IPS-18c (cell line): ENCODE results near the gene TMEM242.
"Not testable (repeated sequence)": the region's sequence is repeated elsewhere in the genome, so short reads cannot be mapped to it uniquely, and the experiment has no call there.

ENCODE experiments used
- H3K4me3 ChIP-seq: 2 replicates; pipeline ENCODE4 v1.7.0; 2013; ENCODE audit warnings: low read depth, mild to moderate bottlenecking, low read length, moderate library complexity; ENCODE audit not compliant: insufficient read depth
- H3K9me3 ChIP-seq: one replicate; pipeline ENCODE4 v1.6.1; 2013; ENCODE audit warnings: mild to moderate bottlenecking, low read length, moderate library complexity; ENCODE audit not compliant: control insufficient read depth, insufficient read depth

Gene TMEM242

GRCh38 chr6:157329829-157330228 is 6.5 kb upstream of the TMEM242 start:
- Histone ChIP-seq H3K4me3 (no peak overlapping the region), H3K9me3 (no peaks in the 10 kb centered on the region)

- Histone ChIP-seq H3K9me3 (no peaks in the 10 kb centered on the region), H3K4me3 (no peak overlapping the region)
Observed at GRCh38 chr6:157328108-157328692, 4.9 kb upstream of the TMEM242 start.

GRCh38 chr6:157326979-157327378 is 3.7 kb upstream of the TMEM242 start:
- H3K4me3 ChIP-seq, result no peak overlapping the region
- H3K9me3 ChIP-seq, result no peaks in the 10 kb centered on the region

DNA sequence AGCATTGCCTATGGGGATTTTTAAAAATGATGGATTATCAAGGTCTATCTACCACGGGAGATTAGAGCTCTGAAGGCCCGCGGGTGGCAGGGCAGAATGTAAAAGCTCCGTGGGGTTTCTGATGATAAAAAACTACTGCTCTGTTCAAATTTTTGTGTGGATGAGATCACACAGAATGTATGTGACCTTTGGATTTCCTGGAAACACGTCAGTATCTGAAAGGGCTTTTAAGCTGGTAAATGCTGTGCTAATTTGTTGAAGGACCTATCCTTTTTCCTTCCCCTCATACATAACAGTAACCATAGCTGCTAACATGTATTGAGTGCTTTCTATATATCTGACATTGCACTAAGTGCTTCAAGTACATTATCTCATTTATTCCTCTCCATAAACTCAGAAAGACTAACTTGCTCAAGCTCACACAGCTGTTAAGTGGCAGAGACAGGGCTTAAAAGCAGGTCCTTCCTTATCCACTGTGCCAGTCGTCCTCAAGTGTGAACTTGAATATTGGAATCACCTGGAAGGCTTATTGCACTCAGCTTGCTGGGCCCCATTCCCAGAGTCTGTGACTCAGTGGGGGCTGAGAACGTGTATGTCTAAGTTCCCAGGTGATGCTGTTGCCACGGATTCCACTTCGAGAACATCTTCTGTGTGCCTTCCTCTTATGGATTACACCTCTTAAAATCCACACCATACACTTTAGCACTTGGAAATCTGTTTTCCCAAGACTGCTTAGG is 1.9 kb upstream of the TMEM242 start:
- Histone ChIP-seq H3K4me3 (no peak overlapping the region), H3K9me3 (no peaks in the 10 kb centered on the region)

- Histone ChIP-seq H3K4me3 (peak overlapping the region; percentile 96), H3K9me3 (no peaks in the 10 kb centered on the region)
Observed at GRCh38 chr6:157323966-157324300, 614 bp upstream of the TMEM242 start.

GRCh38 chr6:157322792-157323254 is 496 bp downstream of the TMEM242 start:
- Histone ChIP-seq H3K9me3 (no peaks in the 10 kb centered on the region), H3K4me3 (peak overlapping the region; percentile 96)

DNA sequence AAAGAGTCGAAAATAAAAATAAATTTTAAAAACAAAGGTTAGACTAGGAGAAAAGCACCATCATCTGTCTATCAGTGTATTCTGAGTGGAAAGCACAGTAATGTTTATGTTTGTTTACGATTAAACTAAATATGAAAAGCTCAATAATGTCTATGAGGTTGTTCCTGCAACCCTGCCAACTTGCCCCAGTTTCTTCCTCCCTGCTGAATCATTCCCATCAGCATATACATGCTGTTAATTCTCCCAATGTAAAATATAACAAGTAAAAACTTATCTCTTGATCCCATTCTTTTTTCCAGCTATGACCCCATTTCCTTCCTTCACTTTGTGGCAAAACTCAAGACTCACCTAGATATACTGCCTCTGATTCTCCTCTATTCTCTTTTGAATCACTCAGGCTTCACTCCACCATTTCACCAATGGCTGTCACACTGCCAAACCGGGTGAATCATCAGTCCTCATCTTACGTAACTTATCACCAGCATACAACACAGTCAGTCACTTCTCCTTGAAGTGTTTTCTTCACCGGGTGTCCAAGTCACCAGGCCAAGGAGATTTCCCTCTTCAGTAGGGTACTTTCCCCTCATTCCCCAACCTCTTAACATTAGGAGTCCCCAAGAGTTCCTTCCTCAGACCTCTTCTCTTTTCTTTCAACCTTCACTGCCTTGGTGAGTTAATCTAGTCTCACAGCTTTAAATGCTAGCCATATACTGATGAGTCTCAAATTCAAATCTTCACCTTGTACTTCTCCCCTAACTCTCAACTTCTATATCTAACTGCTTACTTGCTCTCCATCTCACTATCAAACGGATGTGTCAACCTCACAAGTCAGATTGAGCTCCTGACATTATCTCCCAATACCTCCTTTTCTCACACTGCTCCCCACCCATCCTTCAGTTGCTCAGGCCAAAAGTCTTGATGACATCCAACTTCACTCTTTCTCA is 6.2 kb downstream of the TMEM242 start:
- no peak overlapping the region for H3K4me3 ChIP-seq
- no peaks in the 10 kb centered on the region for H3K9me3 ChIP-seq

- H3K9me3 ChIP-seq, result no peaks in the 10 kb centered on the region
- no peak overlapping the region for H3K4me3 ChIP-seq
Observed at GRCh38 chr6:157314705-157315321, 8.5 kb downstream of the TMEM242 start.

DNA sequence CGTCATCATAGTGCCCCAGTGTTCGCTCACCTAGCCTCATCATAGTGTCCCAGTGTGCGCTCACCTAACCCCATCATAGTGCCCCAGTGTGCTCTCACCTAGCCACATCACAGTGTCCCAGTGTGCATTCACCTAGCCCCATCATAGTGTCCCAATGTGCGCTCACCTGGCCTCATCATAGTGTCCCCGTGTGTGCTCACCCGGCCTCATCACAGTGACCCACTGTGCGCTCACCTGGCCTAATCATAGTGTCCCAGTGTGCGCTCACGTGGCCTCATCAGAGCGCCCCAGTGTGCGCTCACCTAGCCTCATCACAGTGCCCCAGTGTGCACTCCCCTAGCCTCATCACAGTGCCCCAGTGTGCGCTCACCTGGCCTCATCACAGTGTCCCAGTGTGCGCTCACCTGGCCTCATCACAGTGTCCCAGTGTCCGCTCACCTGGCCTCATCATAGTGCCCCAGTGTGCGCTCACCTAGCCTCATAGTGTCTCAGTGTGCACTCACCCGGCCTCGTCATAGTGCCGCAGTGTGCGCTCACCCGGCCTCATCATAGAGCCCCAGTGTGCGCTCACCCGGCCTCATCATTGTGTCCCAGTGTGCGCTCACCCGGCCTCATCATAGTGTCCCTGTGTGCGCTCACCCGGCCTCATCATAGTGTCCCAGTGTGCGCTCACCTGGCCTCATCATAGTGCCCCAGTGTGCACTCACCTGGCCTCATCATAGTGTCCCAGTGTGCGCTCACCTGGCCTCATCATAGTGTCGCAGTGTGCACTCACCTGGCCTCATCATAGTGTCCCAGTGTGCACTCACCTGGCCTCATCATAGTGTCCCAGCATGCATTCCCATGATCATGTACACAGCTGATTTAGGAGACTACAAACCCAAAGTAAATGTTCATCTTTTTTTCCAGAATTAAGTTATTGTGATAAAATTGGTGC is 9.5 kb downstream of the TMEM242 start:
- no peak overlapping the region for H3K4me3 ChIP-seq
- no peaks in the 10 kb centered on the region for H3K9me3 ChIP-seq

DNA sequence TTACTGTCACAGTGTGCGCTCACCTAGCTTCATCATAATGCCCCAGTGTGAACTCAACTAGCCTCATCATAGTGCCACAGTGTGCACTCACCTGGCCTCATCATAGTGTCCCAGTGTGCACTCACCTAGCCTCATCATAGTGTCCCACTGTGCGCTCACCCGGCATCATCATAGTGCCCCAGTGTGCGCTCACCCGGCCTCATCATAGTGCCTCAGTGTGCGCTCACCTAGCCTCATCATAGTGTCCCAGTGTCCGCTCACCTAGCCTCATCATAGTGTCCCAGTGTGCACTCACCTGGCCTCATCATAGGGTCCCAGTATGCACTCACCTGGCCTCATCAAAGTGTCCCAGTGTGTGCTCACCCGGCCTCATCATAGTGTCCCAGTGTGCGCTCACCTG is 10.6 kb downstream of the TMEM242 start:
- H3K9me3 ChIP-seq, result no peaks in the 10 kb centered on the region
- H3K4me3 ChIP-seq, result no peak overlapping the region

DNA sequence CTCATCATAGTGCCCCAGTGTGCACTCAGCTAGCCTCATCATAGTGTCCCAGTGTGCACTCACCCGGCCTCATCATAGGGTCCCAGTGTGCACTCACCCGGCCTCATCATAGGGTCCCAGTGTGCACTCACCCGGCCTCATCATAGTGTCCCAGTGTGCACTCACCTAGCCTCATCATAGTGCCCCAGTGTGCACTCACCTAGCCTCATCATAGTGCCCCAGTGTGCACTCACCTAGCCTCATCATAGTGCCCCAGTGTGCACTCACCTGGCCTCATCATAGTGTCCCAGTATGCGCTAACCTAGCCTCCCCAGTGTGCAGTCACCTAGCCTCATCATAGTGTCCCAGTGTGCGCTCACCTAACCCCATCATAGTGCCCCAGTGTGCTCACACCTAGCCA is 12.6 kb downstream of the TMEM242 start:
- H3K4me3 ChIP-seq, H3K9me3 ChIP-seq: not testable (repeated sequence)

GRCh38 chr6:157307661-157308060 is 15.7 kb downstream of the TMEM242 start:
- Histone ChIP-seq H3K9me3 (no peaks in the 10 kb centered on the region), H3K4me3 (no peak overlapping the region)

DNA sequence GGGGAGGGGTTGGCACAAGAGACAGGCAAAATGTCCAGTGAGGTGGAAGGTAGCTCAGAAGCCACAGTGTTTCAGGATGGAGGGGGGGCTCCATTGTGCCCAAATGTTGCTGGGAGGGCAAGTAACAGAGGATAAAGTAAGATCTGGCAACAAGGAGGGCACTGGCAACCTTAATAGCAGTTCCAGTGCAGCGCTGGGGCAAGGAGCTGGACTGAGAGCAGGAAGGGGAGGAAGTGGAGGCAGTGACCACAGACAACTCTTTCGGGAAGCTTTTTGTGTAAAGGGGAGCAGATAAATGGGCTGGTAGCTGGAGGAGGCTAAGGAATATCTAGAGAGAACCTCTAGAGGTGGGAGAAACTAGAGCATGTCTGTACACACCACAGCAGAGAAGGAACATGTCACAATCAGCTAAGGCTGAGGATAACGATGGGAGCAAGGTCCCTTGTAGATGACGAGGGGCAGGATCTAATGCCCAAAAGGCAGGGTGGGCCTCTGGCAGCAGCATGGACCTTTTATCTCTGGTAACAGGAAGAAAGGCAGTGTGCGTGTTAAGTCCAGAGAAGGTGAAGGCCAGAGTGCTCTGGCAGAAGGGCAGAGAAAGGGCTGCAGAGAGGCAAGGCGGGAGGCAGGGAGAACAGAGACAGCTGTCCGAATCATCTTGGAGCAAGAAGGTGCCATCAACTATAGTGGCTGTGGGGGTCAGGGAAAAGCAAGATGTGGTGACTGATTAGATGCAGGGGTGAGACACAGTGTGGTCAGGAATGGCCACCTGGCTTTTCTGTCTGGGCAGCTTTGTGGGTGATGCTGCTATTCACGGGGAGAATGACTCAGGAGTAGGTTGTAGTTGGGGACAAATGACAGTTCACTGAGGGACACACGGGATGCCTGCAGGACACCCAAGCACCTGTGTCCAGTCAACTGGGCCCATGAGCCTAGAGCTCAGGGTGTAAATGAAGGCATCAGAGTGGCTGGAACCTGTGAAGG is 17.4 kb downstream of the TMEM242 start:
- H3K9me3 ChIP-seq, result no peaks in the 10 kb centered on the region
- no peak overlapping the region for H3K4me3 ChIP-seq

DNA sequence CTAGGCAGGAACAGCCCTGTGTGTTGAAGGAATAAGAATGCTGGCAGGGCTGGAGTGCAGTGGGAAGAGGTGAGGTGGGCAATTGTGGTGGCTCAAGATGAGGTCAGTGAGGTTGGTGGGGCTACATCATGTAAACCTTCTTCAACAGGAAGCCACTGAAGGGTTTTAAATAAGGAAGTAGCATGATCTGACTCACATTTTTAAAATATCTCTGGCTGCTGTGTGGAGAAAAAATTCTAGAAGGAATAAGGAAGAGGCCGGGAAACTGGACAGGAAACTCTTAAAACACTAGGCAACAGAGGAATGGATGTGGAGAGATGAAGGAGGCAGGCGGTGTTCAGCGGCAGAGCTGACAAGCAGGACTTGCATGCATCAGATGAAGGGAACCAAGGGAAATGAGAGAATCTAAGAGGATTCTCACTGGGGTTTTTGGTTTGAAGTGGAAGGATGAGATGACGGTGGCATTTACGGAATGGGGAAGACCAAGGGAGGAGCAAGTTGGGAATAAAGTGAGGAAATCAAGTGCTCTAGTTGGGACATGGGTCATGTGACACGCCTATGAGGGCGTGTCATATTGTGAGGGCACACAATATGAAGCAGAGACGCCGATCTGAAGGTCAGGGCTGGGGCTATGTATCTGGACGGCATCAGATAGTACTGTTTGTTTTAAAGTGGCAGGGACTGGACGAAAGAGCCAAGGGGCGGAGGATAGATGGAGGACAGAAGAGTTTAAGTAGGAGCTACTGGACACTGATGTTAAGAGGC is 18.2 kb downstream of the TMEM242 start:
- H3K4me3 ChIP-seq, result no peak overlapping the region
- H3K9me3 ChIP-seq, result no peaks in the 10 kb centered on the region

DNA sequence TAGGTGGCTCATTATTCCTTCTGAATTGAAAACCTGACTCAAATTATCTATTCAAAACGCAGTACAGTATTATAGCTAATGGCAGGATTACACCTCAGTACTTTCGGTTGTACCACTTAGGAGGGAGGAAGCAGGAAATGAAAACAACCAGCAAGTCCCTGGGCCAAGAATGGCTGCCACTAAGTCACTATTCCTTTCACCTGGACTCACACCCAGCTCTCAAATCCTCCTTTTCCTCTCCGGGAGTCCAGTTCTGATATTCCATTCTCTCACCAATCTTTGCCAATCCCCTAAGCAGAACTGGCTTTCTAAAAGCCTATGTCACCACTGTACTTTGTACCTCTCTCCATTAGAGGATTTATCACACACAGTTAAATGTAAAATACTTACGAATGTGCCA is 20.6 kb downstream of the TMEM242 start:
- no peaks in the 10 kb centered on the region for H3K9me3 ChIP-seq

More for the DNA sequence above, 20.6 kb downstream of the TMEM242 start:
- H3K4me3 ChIP-seq, result no peak overlapping the region
